ENCODE measurements around the gene ALPK3. TPM values are rescaled to one million over a fixed set of nuclear protein-coding genes. Genes with fewer than 3 reads are reported as not detected.

Gene ALPK3
- total RNA-seq, 1 experiment from 2014 or later = 16.5 TPM

DNA sequence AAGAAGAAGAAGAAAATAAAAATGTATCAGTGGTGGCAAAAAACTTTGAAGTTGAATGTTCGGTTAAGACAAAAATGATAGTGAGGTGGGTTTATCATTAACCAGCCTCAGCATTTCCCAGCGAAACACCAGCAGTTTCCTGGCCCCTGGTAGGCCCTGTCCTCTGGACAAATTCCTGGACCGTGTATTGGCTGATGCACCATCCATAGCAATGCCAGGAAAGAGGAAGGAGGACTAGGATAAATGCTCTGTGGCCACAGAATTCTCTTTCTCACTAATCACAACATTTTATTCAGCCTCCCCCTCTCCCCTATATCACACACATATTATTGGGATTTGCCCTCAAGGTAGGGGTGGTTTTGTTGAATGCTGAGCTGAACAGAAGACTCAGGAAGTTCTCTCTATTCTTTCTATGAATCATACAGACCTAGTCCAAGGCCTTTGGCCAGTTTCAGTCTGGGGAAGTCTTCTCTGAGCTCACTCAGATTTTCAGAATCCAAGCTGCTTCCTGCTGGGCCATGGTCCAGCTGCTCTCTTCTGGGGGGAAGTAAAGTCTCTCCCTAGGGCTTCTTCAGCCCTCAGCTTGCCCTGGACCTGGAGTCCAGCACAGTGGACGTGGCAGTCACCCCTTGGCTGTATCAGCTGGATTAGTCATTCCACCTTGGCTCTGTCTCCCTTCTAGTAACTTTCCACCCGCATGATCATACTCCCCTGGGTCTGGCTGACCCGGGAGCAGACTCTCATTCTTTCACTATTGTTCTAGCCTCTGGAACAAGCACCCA, 94.9 kb downstream of the ALPK3 start:
- Mint-ChIP-seq H3K27ac (no peak overlapping the region), H3K4me3 (no peak overlapping the region), H3K9me3 (no peaks in the 10 kb centered on the region), H3K36me3 (no peaks in the 10 kb centered on the region), H3K27me3 (ENCODE audit: low read depth) (no peaks in the 10 kb centered on the region), H3K4me1 (peaks cover 10% of the 10 kb centered on the region)
- ChIA-PET POLR2A (no interaction called here), CTCF (interaction anchor here (0.8 to 2.6 kb wide), 2 partner anchors 16 to 23 kb away, joined by 3 to 5 read pairs; no protein-coding TSS in a partner anchor)
- no peak for DNase-seq (ENCODE audit: low spot score)
- TF ChIP-seq, protein P1, sequence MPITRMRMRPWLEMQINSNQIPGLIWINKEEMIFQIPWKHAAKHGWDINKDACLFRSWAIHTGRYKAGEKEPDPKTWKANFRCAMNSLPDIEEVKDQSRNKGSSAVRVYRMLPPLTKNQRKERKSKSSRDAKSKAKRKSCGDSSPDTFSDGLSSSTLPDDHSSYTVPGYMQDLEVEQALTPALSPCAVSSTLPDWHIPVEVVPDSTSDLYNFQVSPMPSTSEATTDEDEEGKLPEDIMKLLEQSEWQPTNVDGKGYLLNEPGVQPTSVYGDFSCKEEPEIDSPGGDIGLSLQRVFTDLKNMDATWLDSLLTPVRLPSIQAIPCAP (CRISPR knock-in tag; IDR thresholded peaks at IDR 0.05) = no peak
- TF ChIP-seq, protein P2, sequence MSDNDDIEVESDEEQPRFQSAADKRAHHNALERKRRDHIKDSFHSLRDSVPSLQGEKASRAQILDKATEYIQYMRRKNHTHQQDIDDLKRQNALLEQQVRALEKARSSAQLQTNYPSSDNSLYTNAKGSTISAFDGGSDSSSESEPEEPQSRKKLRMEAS (CRISPR knock-in tag; IDR thresholded peaks at IDR 0.05) = no peak
- TF ChIP-seq, protein P3, sequence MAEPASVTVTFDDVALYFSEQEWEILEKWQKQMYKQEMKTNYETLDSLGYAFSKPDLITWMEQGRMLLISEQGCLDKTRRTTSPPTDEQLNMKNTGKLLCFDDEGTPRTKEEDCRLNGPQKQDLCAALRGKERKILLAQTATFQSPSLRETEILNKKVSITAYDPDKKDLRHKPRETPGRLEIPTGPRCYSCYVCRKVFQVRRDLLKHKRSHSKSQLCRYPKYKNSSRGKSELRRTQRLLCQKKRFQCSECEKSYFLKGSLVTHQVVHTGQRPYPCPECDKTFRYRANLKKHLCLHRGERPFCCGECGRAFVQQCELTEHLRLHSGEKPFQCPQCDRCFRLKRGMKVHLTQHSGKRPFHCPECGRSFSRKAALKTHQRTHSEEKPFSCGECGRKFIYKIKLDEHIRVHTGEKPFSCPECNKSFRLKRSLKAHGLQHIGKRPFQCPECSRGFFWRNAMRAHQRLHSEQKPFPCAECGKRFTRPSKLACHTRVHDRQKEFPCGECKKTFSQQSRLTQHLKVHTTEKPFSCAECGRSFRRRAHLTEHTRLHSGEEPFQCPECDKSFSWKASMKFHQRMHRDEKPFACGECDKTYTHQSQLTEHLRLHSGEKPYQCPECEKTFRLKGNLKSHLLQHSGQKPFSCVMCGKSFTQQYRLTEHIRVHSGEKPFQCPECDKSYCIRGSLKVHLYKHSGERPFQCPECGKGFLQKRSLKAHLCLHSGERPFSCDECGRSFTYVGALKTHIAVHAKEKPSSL (CRISPR knock-in tag; conservative IDR thresholded peaks at IDR 0.05) = no peak
- TF ChIP-seq GRHL2 (CRISPR knock-in tag; IDR thresholded peaks at IDR 0.05; ENCODE audit: insufficient replicate concordance, severe bottlenecking) = no peak
- no peak for ATAC-seq

DNA sequence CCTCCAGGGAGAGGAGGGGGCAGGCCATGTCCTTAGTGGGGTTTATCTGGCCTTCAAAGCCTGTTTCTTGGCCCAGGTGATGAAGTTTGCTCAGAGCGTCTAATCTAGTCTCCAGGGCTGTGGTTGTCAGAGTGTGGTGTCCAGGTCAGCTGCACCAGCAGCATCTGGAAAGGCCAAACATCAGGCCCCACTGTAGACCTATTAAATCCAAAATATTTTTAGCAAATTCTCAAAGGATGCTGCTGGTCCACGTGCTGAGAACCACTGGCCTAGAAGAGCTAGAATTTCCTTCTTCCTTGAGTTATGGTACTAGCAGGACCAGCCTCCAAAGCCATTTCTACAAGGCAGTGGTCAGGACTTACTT, 96.2 kb downstream of the ALPK3 start:
- H3K27me3 Mint-ChIP-seq (ENCODE audit: low read depth) = no peaks in the 10 kb centered on the region
- H3K4me1 Mint-ChIP-seq = peaks cover 10% of the 10 kb centered on the region
- TF ChIP-seq ZNF232 (CRISPR knock-in tag; IDR thresholded peaks at IDR 0.05) (no peak), ZNF317 (CRISPR knock-in tag; IDR thresholded peaks at IDR 0.05; ENCODE audit: borderline replicate concordance, low read depth) (no peak), TEAD1 (CRISPR knock-in tag; IDR thresholded peaks at IDR 0.05) (no peak), ELF4 (CRISPR knock-in tag; IDR thresholded peaks at IDR 0.05; ENCODE audit: low read depth) (no peak), JAZF1 (CRISPR knock-in tag; IDR thresholded peaks at IDR 0.05) (no peak), ESRRA (CRISPR knock-in tag; IDR thresholded peaks at IDR 0.05; ENCODE audit: borderline replicate concordance) (no peak), ZNF138 (CRISPR knock-in tag; conservative IDR thresholded peaks at IDR 0.05) (no peak), SP1 (CRISPR knock-in tag; conservative IDR thresholded peaks at IDR 0.05) (no peak), HMGA2 (CRISPR knock-in tag; IDR thresholded peaks at IDR 0.05) (no peak)
- TF ChIP-seq, protein P4, sequence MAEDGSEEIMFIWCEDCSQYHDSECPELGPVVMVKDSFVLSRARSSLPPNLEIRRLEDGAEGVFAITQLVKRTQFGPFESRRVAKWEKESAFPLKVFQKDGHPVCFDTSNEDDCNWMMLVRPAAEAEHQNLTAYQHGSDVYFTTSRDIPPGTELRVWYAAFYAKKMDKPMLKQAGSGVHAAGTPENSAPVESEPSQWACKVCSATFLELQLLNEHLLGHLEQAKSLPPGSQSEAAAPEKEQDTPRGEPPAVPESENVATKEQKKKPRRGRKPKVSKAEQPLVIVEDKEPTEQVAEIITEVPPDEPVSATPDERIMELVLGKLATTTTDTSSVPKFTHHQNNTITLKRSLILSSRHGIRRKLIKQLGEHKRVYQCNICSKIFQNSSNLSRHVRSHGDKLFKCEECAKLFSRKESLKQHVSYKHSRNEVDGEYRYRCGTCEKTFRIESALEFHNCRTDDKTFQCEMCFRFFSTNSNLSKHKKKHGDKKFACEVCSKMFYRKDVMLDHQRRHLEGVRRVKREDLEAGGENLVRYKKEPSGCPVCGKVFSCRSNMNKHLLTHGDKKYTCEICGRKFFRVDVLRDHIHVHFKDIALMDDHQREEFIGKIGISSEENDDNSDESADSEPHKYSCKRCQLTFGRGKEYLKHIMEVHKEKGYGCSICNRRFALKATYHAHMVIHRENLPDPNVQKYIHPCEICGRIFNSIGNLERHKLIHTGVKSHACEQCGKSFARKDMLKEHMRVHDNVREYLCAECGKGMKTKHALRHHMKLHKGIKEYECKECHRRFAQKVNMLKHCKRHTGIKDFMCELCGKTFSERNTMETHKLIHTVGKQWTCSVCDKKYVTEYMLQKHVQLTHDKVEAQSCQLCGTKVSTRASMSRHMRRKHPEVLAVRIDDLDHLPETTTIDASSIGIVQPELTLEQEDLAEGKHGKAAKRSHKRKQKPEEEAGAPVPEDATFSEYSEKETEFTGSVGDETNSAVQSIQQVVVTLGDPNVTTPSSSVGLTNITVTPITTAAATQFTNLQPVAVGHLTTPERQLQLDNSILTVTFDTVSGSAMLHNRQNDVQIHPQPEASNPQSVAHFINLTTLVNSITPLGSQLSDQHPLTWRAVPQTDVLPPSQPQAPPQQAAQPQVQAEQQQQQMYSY (CRISPR knock-in tag; IDR thresholded peaks at IDR 0.05) = no peak
- TF ChIP-seq, protein P5, sequence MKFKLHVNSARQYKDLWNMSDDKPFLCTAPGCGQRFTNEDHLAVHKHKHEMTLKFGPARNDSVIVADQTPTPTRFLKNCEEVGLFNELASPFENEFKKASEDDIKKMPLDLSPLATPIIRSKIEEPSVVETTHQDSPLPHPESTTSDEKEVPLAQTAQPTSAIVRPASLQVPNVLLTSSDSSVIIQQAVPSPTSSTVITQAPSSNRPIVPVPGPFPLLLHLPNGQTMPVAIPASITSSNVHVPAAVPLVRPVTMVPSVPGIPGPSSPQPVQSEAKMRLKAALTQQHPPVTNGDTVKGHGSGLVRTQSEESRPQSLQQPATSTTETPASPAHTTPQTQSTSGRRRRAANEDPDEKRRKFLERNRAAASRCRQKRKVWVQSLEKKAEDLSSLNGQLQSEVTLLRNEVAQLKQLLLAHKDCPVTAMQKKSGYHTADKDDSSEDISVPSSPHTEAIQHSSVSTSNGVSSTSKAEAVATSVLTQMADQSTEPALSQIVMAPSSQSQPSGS (CRISPR knock-in tag; IDR thresholded peaks at IDR 0.05; ENCODE audit: borderline replicate concordance, low read depth) = no peak
- no peak overlapping the region for H3K4me3 Mint-ChIP-seq
- H3K9me3 Mint-ChIP-seq = no peaks in the 10 kb centered on the region
- CTCF ChIA-PET = interaction anchor here (2.6 kb wide), 1 partner anchor 22 kb away, joined by 5 read pairs; no protein-coding TSS in a partner anchor
- DNase-seq (ENCODE audit: low spot score) (no peak), ATAC-seq (no peak)
- no peak overlapping the region for H3K27ac Mint-ChIP-seq
- no peaks in the 10 kb centered on the region for H3K36me3 Mint-ChIP-seq
- POLR2A ChIA-PET = no interaction called here
